ENCODE measurements around the gene PTPRD. TPM values are rescaled to one million over a fixed set of nuclear protein-coding genes. Genes with fewer than 3 reads are reported as not detected.

Gene PTPRD
- total and polyA plus RNA-seq, 2 of the 4 experiments (the other 2 are of a cell fraction) = 0.07 to 0.18 TPM

GRCh38 chr9:8835291-8835690 is 1777.5 kb downstream of the PTPRD start:
- no peaks in the 10 kb centered on the region for H3K9me1 ChIP-seq (ENCODE audit: insufficient read depth, low read length)
- dilution Hi-C loops (cut with HindIII; ENCODE audit: low sequenced_read_pairs, unreplicated experiment) = no loop called here
- ChIA-PET CTCF (no interaction called here), POLR2A (ENCODE audit: unreplicated experiment) (no interaction called here)
- no peak overlapping the region for H2AK9ac ChIP-seq (replicated peaks; ENCODE audit: low read depth, low read length, poor library complexity)
- no CpG with 5 or more reads among the region's 3 CpGs for WGBS, 2 experiments (ENCODE audit: extremely low coverage in 2 of 2, insufficient read length in 1 of 2)
- H4K5ac ChIP-seq (ENCODE audit: low read depth, low read length) = no peak overlapping the region
- no peak overlapping the region for H2AFZ ChIP-seq (replicated peaks; ENCODE audit: low read length, poor library complexity)
- no peak for TF ChIP-seq CEBPB (IDR thresholded peaks at IDR 0.05; ENCODE audit: low read depth, low read length)
- TF ChIP-seq MAZ (IDR thresholded peaks at IDR 0.05; ENCODE audit: borderline replicate concordance, low read depth, low read length) = no peak
- TF ChIP-seq FOS (IDR thresholded peaks at IDR 0.05; ENCODE audit: low read depth, low read length) = no peak
- TF ChIP-seq SMC3 (IDR thresholded peaks at IDR 0.05; ENCODE audit: low read depth, low read length) = no peak
- TF ChIP-seq NFE2L2 (IDR thresholded peaks at IDR 0.05; ENCODE audit: low read depth, low read length) = no peak
- no peak for TF ChIP-seq CHD1 (IDR thresholded peaks at IDR 0.05; ENCODE audit: low read depth, low read length)
- no peak for TF ChIP-seq USF2 (IDR thresholded peaks at IDR 0.05; ENCODE audit: low read depth, low read length)
- no peak for TF ChIP-seq RAD21 (IDR thresholded peaks at IDR 0.05; ENCODE audit: low read length)
- no peak for TF ChIP-seq RFX5 (IDR thresholded peaks at IDR 0.05; ENCODE audit: low read depth, low read length)
- TF ChIP-seq POLR2A (IDR thresholded peaks at IDR 0.05; ENCODE audit: low read depth, low read length) = no peak
- TF ChIP-seq RCOR1 (IDR thresholded peaks at IDR 0.05; ENCODE audit: insufficient replicate concordance, low read length) = no peak
- TF ChIP-seq ELK1 (IDR thresholded peaks at IDR 0.05; ENCODE audit: borderline replicate concordance, low read depth, low read length) = no peak
- no peak for TF ChIP-seq CTCF (conservative IDR thresholded peaks at IDR 0.05; ENCODE audit: low read depth, low read length)
- no peak for TF ChIP-seq MAFK (IDR thresholded peaks at IDR 0.05; ENCODE audit: low read depth, low read length)
- no peak for TF ChIP-seq BHLHE40 (IDR thresholded peaks at IDR 0.05; ENCODE audit: low read depth, low read length)
- intact Hi-C loops (cut with micrococcal nuclease) = no loop called here
- H3K4ac ChIP-seq (ENCODE audit: low read depth, low read length) = no peak overlapping the region
- no peak overlapping the region for H3K9ac ChIP-seq (ENCODE audit: low read depth, low read length)
- H3K4me2 ChIP-seq (ENCODE audit: low read depth, low read length) = no peak overlapping the region
- no TSS peak for BruUV-seq (replicated peaks)
- H3K27ac ChIP-seq (ENCODE audit: insufficient read depth, low read length) = no peak overlapping the region
- no peak overlapping the region for H2BK20ac ChIP-seq (ENCODE audit: low read depth, low read length)
- no peak overlapping the region for H4K8ac ChIP-seq (ENCODE audit: low read depth in 2 of 2, low read length in 2 of 2)
- H3K4me3 ChIP-seq (ENCODE audit: insufficient read depth, low read depth, low read length) = no peak overlapping the region
- H3K27me3 ChIP-seq (ENCODE audit: control insufficient read depth, insufficient read depth, low read length) = no peaks in the 10 kb centered on the region
- no peaks in the 10 kb centered on the region for H4K20me1 ChIP-seq (ENCODE audit: insufficient read depth, low read length)
- H3K4me1 ChIP-seq (ENCODE audit: control insufficient read depth, insufficient read depth, low read length) = no peaks in the 10 kb centered on the region
- no peak overlapping the region for H3K14ac ChIP-seq (replicated peaks; ENCODE audit: low read depth, low read length)
- H3K18ac ChIP-seq (ENCODE audit: low read depth, low read length) = no peak overlapping the region
- H3K79me1 ChIP-seq (ENCODE audit: low read depth in 1 of 2, low read length in 2 of 2) = no peaks in the 10 kb centered on the region
- ATAC-seq (ENCODE audit: low read depth) (no peak), DNase-seq (no peak)
- no peak overlapping the region for H2BK5ac ChIP-seq (ENCODE audit: low read depth, low read length, poor library complexity, severe bottlenecking)
- no peaks in the 10 kb centered on the region for H3K9me3 ChIP-seq (ENCODE audit: control insufficient read depth, insufficient read depth, low read length)
- H3K36me3 ChIP-seq (ENCODE audit: control insufficient read depth, insufficient read depth, low read length) = no peaks in the 10 kb centered on the region
- no peak overlapping the region for H2BK15ac ChIP-seq (ENCODE audit: low read depth, low read length)
- no peak overlapping the region for H3K56ac ChIP-seq (ENCODE audit: extremely low read depth, insufficient read depth, low read length)
- no peak overlapping the region for H2AK5ac ChIP-seq (ENCODE audit: low read depth, low read length)
- in situ Hi-C loops (cut with MboI; ENCODE audit: low sequenced_read_pairs) = no loop called here
- no peak overlapping the region for H2BK120ac ChIP-seq (ENCODE audit: low read depth, low read length)
- no peak overlapping the region for H4K91ac ChIP-seq (ENCODE audit: insufficient read depth, low read depth, low read length)
- H3K23ac ChIP-seq (ENCODE audit: low read depth, low read length) = no peak overlapping the region
